ENCODE measurements around the gene POLR2F. TPM values are rescaled to one million over a fixed set of nuclear protein-coding genes. Genes with fewer than 3 reads are reported as not detected.
"Not testable (repeated sequence)": the region's sequence is repeated elsewhere in the genome, so short reads cannot be mapped to it uniquely, and the experiment has no call there.

The POLR2F gene
- total and polyA plus RNA-seq, 9 donors = 45.3 to 58.1 (median 50.6) TPM

GRCh38 chr22:37967637-37968451 lies 14.3 kb downstream of the POLR2F start:
- Histone ChIP-seq H3K9me3 (replicated peaks; ENCODE audit: control insufficient read depth, low read depth, low read length) (no peaks in the 10 kb centered on the region), H3K36me3 (ENCODE audit: control insufficient read depth, insufficient read depth, low read length) (peaks cover 50% of the 10 kb centered on the region), H3K27ac (ENCODE audit: low read length) (no peak overlapping the region), H3K27me3 (ENCODE audit: control insufficient read depth, insufficient read depth, low read length) (no peaks in the 10 kb centered on the region), H3K4me1 (ENCODE audit: control insufficient read depth, insufficient read depth, low read length) (peaks cover 10% of the 10 kb centered on the region), H3K4me3 (ENCODE audit: low read length) (no peak overlapping the region)
- 87% methylated on average over 9 of the region's 14 CpGs for WGBS (ENCODE audit: insufficient coverage)
- DNase-seq = no peak

GRCh38 chr22:37968452-37969251 lies 15.2 kb downstream of the POLR2F start:
- H3K36me3 ChIP-seq (ENCODE audit: control insufficient read depth, insufficient read depth, low read length) = peaks cover 44% of the 10 kb centered on the region
- H3K9me3 ChIP-seq (replicated peaks; ENCODE audit: control insufficient read depth, low read depth, low read length) = no peaks in the 10 kb centered on the region
- H3K4me1 ChIP-seq (ENCODE audit: control insufficient read depth, insufficient read depth, low read length) = peaks cover 12% of the 10 kb centered on the region
- no peak for DNase-seq
- no CpG with 5 or more reads among the region's 5 CpGs for WGBS (ENCODE audit: insufficient coverage)
- H3K27ac ChIP-seq (ENCODE audit: low read length) = no peak overlapping the region
- H3K27me3 ChIP-seq (ENCODE audit: control insufficient read depth, insufficient read depth, low read length) = no peaks in the 10 kb centered on the region
- no peak overlapping the region for H3K4me3 ChIP-seq (ENCODE audit: low read length)

- Histone ChIP-seq H3K4me1 (ENCODE audit: control insufficient read depth, insufficient read depth, low read length) (peaks cover 12% of the 10 kb centered on the region), H3K36me3 (ENCODE audit: control insufficient read depth, insufficient read depth, low read length) (peaks cover 36% of the 10 kb centered on the region), H3K27ac (ENCODE audit: low read length) (no peak overlapping the region), H3K27me3 (ENCODE audit: control insufficient read depth, insufficient read depth, low read length) (no peaks in the 10 kb centered on the region), H3K4me3 (ENCODE audit: low read length) (no peak overlapping the region), H3K9me3 (replicated peaks; ENCODE audit: control insufficient read depth, low read depth, low read length) (no peaks in the 10 kb centered on the region)
- no peak for DNase-seq
- 93% methylated on average over 3 of the region's 4 CpGs for WGBS (ENCODE audit: insufficient coverage)
Observed at GRCh38 chr22:37970864-37971263, 17.4 kb downstream of the POLR2F start.

- no peak overlapping the region for H3K4me3 ChIP-seq (ENCODE audit: low read length)
- no peak for DNase-seq
- H3K9me3 ChIP-seq (replicated peaks; ENCODE audit: control insufficient read depth, low read depth, low read length) = no peaks in the 10 kb centered on the region
- peaks cover 10% of the 10 kb centered on the region for H3K4me1 ChIP-seq (ENCODE audit: control insufficient read depth, insufficient read depth, low read length)
- H3K36me3 ChIP-seq (ENCODE audit: control insufficient read depth, insufficient read depth, low read length) = peaks cover 30% of the 10 kb centered on the region
- no peaks in the 10 kb centered on the region for H3K27me3 ChIP-seq (ENCODE audit: control insufficient read depth, insufficient read depth, low read length)
- WGBS (ENCODE audit: insufficient coverage) = 100% methylated on average over 1 of the region's 7 CpGs
- H3K27ac ChIP-seq (ENCODE audit: low read length) = no peak overlapping the region
Observed at GRCh38 chr22:37971475-37972434, 18.3 kb downstream of the POLR2F start.

GRCh38 chr22:37972527-37972926 lies 19.0 kb downstream of the POLR2F start:
- H3K9me3 ChIP-seq (replicated peaks; ENCODE audit: control insufficient read depth, low read depth, low read length) = no peaks in the 10 kb centered on the region
- peaks cover 10% of the 10 kb centered on the region for H3K4me1 ChIP-seq (ENCODE audit: control insufficient read depth, insufficient read depth, low read length)
- no peak overlapping the region for H3K27ac ChIP-seq (ENCODE audit: low read length)
- WGBS (ENCODE audit: insufficient coverage) = 27% methylated on average over 2 of the region's 3 CpGs
- H3K36me3 ChIP-seq (ENCODE audit: control insufficient read depth, insufficient read depth, low read length) = peaks cover 24% of the 10 kb centered on the region
- no peaks in the 10 kb centered on the region for H3K27me3 ChIP-seq (ENCODE audit: control insufficient read depth, insufficient read depth, low read length)
- DNase-seq = peak; percentile 62
- H3K4me3 ChIP-seq (ENCODE audit: low read length) = no peak overlapping the region

GRCh38 chr22:37973271-37974170 lies 20.0 kb downstream of the POLR2F start:
- no peak for DNase-seq
- 90% methylated on average over 23 of the region's 33 CpGs for WGBS (ENCODE audit: insufficient coverage)
- no peak overlapping the region for H3K4me3 ChIP-seq (ENCODE audit: low read length)
- no peaks in the 10 kb centered on the region for H3K27me3 ChIP-seq (ENCODE audit: control insufficient read depth, insufficient read depth, low read length)
- H3K27ac ChIP-seq (ENCODE audit: low read length) = no peak overlapping the region
- no peaks in the 10 kb centered on the region for H3K9me3 ChIP-seq (replicated peaks; ENCODE audit: control insufficient read depth, low read depth, low read length)
- peaks cover 16% of the 10 kb centered on the region for H3K36me3 ChIP-seq (ENCODE audit: control insufficient read depth, insufficient read depth, low read length)
- peaks cover 10% of the 10 kb centered on the region for H3K4me1 ChIP-seq (ENCODE audit: control insufficient read depth, insufficient read depth, low read length)

GRCh38 chr22:37975153-37975552 lies 21.7 kb downstream of the POLR2F start:
- 93% methylated on average over 2 of the region's 2 CpGs for WGBS (ENCODE audit: insufficient coverage)
- no peak for DNase-seq
- Histone ChIP-seq H3K27me3 (ENCODE audit: control insufficient read depth, insufficient read depth, low read length) (no peaks in the 10 kb centered on the region), H3K4me3 (ENCODE audit: low read length) (no peak overlapping the region), H3K4me1 (ENCODE audit: control insufficient read depth, insufficient read depth, low read length) (peaks cover 10% of the 10 kb centered on the region), H3K27ac (ENCODE audit: low read length) (no peak overlapping the region), H3K36me3 (ENCODE audit: control insufficient read depth, insufficient read depth, low read length) (peaks cover 7% of the 10 kb centered on the region), H3K9me3 (replicated peaks; ENCODE audit: control insufficient read depth, low read depth, low read length) (no peaks in the 10 kb centered on the region)

GRCh38 chr22:37976022-37976421 lies 22.5 kb downstream of the POLR2F start:
- peaks cover 12% of the 10 kb centered on the region for H3K4me1 ChIP-seq (ENCODE audit: control insufficient read depth, insufficient read depth, low read length)
- not testable (repeated sequence) for H3K9me3 ChIP-seq (replicated peaks; ENCODE audit: control insufficient read depth, low read depth, low read length); H3K4me3 ChIP-seq (ENCODE audit: low read length); H3K27me3 ChIP-seq (ENCODE audit: control insufficient read depth, insufficient read depth, low read length); H3K36me3 ChIP-seq (ENCODE audit: control insufficient read depth, insufficient read depth, low read length); DNase-seq; H3K27ac ChIP-seq (ENCODE audit: low read length)
- 88% methylated on average over 7 of the region's 8 CpGs for WGBS (ENCODE audit: insufficient coverage)

GRCh38 chr22:37976547-37976946 lies 23.0 kb downstream of the POLR2F start:
- H3K4me1 ChIP-seq (ENCODE audit: control insufficient read depth, insufficient read depth, low read length) = peaks cover 12% of the 10 kb centered on the region
- DNase-seq = no peak
- 87% methylated on average over 3 of the region's 4 CpGs for WGBS (ENCODE audit: insufficient coverage)
- no peaks in the 10 kb centered on the region for H3K9me3 ChIP-seq (replicated peaks; ENCODE audit: control insufficient read depth, low read depth, low read length)
- peaks cover under 1% of the 10 kb centered on the region for H3K27me3 ChIP-seq (ENCODE audit: control insufficient read depth, insufficient read depth, low read length)
- no peak overlapping the region for H3K27ac ChIP-seq (ENCODE audit: low read length)
- H3K4me3 ChIP-seq (ENCODE audit: low read length) = no peak overlapping the region
- H3K36me3 ChIP-seq (ENCODE audit: control insufficient read depth, insufficient read depth, low read length) = peaks cover 7% of the 10 kb centered on the region
